Measurements from ENCODE around the gene TIGD7. TPM values are rescaled to one million over a fixed set of nuclear protein-coding genes. Genes with fewer than 3 reads are reported as not detected.

The TIGD7 gene
- total and polyA plus RNA-seq, 2 of the 13 experiments (the other 11 are each of a cell fraction or from before 2014, with no cell fraction given): not detected

GRCh38 chr16:3282730-3283542 lies 22.3 kb downstream of the TIGD7 start, which contains the start of gene ZNF263 (continued):
- TF ChIP-seq USF2 (IDR thresholded peaks at IDR 0.05; ENCODE audit: low read depth, low read length) (peak; percentile 83), USF2 (CRISPR knock-in tag; IDR thresholded peaks at IDR 0.05; ENCODE audit: borderline replicate concordance) (peak; percentile 87; the same call in 1 of the 2 replicates), ZNF382 (CRISPR knock-in tag; IDR thresholded peaks at IDR 0.05; ENCODE audit: borderline replicate concordance) (no peak), WIZ (CRISPR knock-in tag; IDR thresholded peaks at IDR 0.05) (0 out of 2 replicates have a peak, but pooled peaks have one; percentile 79), ZNF580 (CRISPR knock-in tag; IDR thresholded peaks at IDR 0.05; ENCODE audit: borderline replicate concordance, low read depth) (no peak), KMT2B (CRISPR knock-in tag; IDR thresholded peaks at IDR 0.05) (peak; percentile 73; the same call in 1 of the 2 replicates), YY1 (IDR thresholded peaks at IDR 0.05; ENCODE audit: insufficient read depth, insufficient replicate concordance, low read depth, low read length) (peak; percentile 72), NFE2L1 (CRISPR knock-in tag; IDR thresholded peaks at IDR 0.05; ENCODE audit: borderline replicate concordance) (no peak), REPIN1 (CRISPR knock-in tag; IDR thresholded peaks at IDR 0.05; ENCODE audit: borderline replicate concordance, low read depth) (0 out of 2 replicates have a peak, but pooled peaks have one; percentile 17), RBM39 (IDR thresholded peaks at IDR 0.05; ENCODE audit: low read depth, low read length, poor library complexity, severe bottlenecking) (no peak), ZNF333 (CRISPR knock-in tag; IDR thresholded peaks at IDR 0.05; ENCODE audit: borderline replicate concordance) (peak; percentile 78), ZNF562 (CRISPR knock-in tag; IDR thresholded peaks at IDR 0.05; ENCODE audit: borderline replicate concordance) (no peak), XRCC5 (optimal IDR thresholded peaks at IDR 0.05; ENCODE audit: low read length) (peak; percentile 13), RFXANK (CRISPR knock-in tag; IDR thresholded peaks at IDR 0.05) (no peak; the same call in 1 of the 2 replicates), ZGPAT (CRISPR knock-in tag; IDR thresholded peaks at IDR 0.05) (peak; percentile 82), ZNF619 (CRISPR knock-in tag; IDR thresholded peaks at IDR 0.05) (no peak; the same call in 1 of the 2 replicates)
- TF ChIP-seq, protein P1, sequence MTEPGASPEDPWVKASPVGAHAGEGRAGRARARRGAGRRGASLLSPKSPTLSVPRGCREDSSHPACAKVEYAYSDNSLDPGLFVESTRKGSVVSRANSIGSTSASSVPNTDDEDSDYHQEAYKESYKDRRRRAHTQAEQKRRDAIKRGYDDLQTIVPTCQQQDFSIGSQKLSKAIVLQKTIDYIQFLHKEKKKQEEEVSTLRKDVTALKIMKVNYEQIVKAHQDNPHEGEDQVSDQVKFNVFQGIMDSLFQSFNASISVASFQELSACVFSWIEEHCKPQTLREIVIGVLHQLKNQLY (CRISPR knock-in tag; IDR thresholded peaks at IDR 0.05): peak; percentile 79
- TF ChIP-seq, protein P2, sequence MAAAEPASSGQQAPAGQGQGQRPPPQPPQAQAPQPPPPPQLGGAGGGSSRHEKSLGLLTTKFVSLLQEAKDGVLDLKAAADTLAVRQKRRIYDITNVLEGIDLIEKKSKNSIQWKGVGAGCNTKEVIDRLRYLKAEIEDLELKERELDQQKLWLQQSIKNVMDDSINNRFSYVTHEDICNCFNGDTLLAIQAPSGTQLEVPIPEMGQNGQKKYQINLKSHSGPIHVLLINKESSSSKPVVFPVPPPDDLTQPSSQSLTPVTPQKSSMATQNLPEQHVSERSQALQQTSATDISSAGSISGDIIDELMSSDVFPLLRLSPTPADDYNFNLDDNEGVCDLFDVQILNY (CRISPR knock-in tag; conservative IDR thresholded peaks at IDR 0.05): no peak
- TF ChIP-seq, protein P3, sequence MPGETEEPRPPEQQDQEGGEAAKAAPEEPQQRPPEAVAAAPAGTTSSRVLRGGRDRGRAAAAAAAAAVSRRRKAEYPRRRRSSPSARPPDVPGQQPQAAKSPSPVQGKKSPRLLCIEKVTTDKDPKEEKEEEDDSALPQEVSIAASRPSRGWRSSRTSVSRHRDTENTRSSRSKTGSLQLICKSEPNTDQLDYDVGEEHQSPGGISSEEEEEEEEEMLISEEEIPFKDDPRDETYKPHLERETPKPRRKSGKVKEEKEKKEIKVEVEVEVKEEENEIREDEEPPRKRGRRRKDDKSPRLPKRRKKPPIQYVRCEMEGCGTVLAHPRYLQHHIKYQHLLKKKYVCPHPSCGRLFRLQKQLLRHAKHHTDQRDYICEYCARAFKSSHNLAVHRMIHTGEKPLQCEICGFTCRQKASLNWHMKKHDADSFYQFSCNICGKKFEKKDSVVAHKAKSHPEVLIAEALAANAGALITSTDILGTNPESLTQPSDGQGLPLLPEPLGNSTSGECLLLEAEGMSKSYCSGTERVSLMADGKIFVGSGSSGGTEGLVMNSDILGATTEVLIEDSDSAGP (CRISPR knock-in tag; IDR thresholded peaks at IDR 0.05; ENCODE audit: borderline replicate concordance): peak; percentile 72; the same call in 1 of the 2 replicates
- TF ChIP-seq, protein P4, sequence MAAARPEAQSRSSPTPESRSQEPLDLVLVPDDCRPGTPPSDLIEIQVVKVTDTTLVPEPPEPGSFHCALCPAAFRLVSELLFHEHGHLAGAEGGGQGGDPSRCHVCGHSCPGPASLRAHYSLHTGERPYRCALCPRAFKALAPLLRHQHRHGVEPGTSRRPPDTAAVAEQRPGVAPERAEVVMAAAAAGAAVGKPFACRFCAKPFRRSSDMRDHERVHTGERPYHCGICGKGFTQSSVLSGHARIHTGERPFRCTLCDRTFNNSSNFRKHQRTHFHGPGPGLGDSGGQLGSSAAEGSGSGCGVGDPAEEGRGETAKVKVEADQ (CRISPR knock-in tag; IDR thresholded peaks at IDR 0.05; ENCODE audit: borderline replicate concordance): no peak

Data from HepG2 (cell line).